ENCODE results near the gene CTXND2. TPM values are rescaled to one million over a fixed set of nuclear protein-coding genes. Genes with fewer than 3 reads are reported as not detected.

The CTXND2 gene
- total and polyA plus RNA-seq, 2 of the 13 experiments (the other 11 are each of a cell fraction or from before 2014, with no cell fraction given), result not detected

GRCh38 chr1:150869683-150870082, 17.3 kb upstream of the CTXND2 start:
- no peak overlapping the region for H3K4me3 ChIP-seq (replicated peaks in 1 of 3; ENCODE audit: insufficient read depth in 1 of 3, low read depth in 2 of 3, low read length in 3 of 3)
- H3K4me2 ChIP-seq (ENCODE audit: low read depth, low read length), result no peak overlapping the region
- H3K9me3 ChIP-seq (ENCODE audit: low read length), result no peaks in the 10 kb centered on the region
- H3K27me3 ChIP-seq (ENCODE audit: control insufficient read depth in 1 of 2, insufficient read depth in 2 of 2, low read length in 2 of 2), result no peaks in the 10 kb centered on the region
- H3K36me3 ChIP-seq (replicated peaks in 1 of 2; ENCODE audit: control insufficient read depth in 1 of 2, insufficient read depth in 2 of 2, low read length in 2 of 2), result peaks cover 2 to 8% of the 10 kb centered on the region in 2 experiments; a peak in 3 of 5 replicates
- ATAC-seq, result no peak
- ChIA-PET CTCF (ENCODE audit: low intra/inter-chr PET ratio, low total read pairs) (no interaction called here), POLR2A (no interaction called here)
- no peak overlapping the region for H3K27ac ChIP-seq (ENCODE audit: extremely low read length, insufficient read depth, low read length)
- H4K20me1 ChIP-seq (ENCODE audit: insufficient read depth, low read length), result no peaks in the 10 kb centered on the region
- in situ Hi-C loops (cut with HindIII; ENCODE audit: extremely low pct_ligation_motif_present, low pct_unique_long_range_greater_than_20kb) (no loop called here), intact Hi-C loops (cut with micrococcal nuclease; ENCODE audit: unreplicated experiment) (no loop called here)
- no TSS peak for BruUV-seq (replicated peaks)
- no peak overlapping the region for H2AFZ ChIP-seq (ENCODE audit: low read length)
- no peak overlapping the region for H3K9ac ChIP-seq (ENCODE audit: insufficient read depth, low read depth, low read length)
- FAIRE-seq, result no peak
- H3K4me1 ChIP-seq (ENCODE audit: insufficient read depth, low read length), result peaks cover 18% of the 10 kb centered on the region
- peaks cover 59% of the 10 kb centered on the region for H3K79me2 ChIP-seq (ENCODE audit: insufficient read depth, low read length)
- DNase-seq (ENCODE audit: low spot score), result no peak
- TF ChIP-seq AKAP8 (CRISPR knock-in tag; IDR thresholded peaks at IDR 0.05) (no peak), ZNF326 (CRISPR knock-in tag; IDR thresholded peaks at IDR 0.05; ENCODE audit: borderline replicate concordance) (no peak), AGO2 (optimal IDR thresholded peaks at IDR 0.05; ENCODE audit: low read depth, low read length) (no peak), TARDBP (CRISPR knock-in tag; IDR thresholded peaks at IDR 0.05) (no peak), ZFY (CRISPR knock-in tag; IDR thresholded peaks at IDR 0.05) (no peak), ZFP82 (CRISPR knock-in tag; IDR thresholded peaks at IDR 0.05; ENCODE audit: borderline replicate concordance) (no peak), CBX5 (CRISPR knock-in tag; IDR thresholded peaks at IDR 0.05; ENCODE audit: borderline replicate concordance) (no peak), ZNF17 (CRISPR knock-in tag; IDR thresholded peaks at IDR 0.05) (no peak), TGIF2 (CRISPR knock-in tag; IDR thresholded peaks at IDR 0.05) (no peak), ZNF251 (CRISPR knock-in tag; IDR thresholded peaks at IDR 0.05) (no peak), MEF2D (CRISPR knock-in tag; IDR thresholded peaks at IDR 0.05) (no peak)
- TF ChIP-seq, protein P1, sequence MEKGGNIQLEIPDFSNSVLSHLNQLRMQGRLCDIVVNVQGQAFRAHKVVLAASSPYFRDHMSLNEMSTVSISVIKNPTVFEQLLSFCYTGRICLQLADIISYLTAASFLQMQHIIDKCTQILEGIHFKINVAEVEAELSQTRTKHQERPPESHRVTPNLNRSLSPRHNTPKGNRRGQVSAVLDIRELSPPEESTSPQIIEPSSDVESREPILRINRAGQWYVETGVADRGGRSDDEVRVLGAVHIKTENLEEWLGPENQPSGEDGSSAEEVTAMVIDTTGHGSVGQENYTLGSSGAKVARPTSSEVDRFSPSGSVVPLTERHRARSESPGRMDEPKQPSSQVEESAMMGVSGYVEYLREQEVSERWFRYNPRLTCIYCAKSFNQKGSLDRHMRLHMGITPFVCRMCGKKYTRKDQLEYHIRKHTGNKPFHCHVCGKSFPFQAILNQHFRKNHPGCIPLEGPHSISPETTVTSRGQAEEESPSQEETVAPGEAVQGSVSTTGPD (CRISPR knock-in tag; IDR thresholded peaks at IDR 0.05), result no peak
- TF ChIP-seq, protein P2, sequence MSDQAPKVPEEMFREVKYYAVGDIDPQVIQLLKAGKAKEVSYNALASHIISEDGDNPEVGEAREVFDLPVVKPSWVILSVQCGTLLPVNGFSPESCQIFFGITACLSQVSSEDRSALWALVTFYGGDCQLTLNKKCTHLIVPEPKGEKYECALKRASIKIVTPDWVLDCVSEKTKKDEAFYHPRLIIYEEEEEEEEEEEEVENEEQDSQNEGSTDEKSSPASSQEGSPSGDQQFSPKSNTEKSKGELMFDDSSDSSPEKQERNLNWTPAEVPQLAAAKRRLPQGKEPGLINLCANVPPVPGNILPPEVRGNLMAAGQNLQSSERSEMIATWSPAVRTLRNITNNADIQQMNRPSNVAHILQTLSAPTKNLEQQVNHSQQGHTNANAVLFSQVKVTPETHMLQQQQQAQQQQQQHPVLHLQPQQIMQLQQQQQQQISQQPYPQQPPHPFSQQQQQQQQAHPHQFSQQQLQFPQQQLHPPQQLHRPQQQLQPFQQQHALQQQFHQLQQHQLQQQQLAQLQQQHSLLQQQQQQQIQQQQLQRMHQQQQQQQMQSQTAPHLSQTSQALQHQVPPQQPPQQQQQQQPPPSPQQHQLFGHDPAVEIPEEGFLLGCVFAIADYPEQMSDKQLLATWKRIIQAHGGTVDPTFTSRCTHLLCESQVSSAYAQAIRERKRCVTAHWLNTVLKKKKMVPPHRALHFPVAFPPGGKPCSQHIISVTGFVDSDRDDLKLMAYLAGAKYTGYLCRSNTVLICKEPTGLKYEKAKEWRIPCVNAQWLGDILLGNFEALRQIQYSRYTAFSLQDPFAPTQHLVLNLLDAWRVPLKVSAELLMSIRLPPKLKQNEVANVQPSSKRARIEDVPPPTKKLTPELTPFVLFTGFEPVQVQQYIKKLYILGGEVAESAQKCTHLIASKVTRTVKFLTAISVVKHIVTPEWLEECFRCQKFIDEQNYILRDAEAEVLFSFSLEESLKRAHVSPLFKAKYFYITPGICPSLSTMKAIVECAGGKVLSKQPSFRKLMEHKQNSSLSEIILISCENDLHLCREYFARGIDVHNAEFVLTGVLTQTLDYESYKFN (CRISPR knock-in tag; conservative IDR thresholded peaks at IDR 0.05), result no peak
- TF ChIP-seq, protein P3, sequence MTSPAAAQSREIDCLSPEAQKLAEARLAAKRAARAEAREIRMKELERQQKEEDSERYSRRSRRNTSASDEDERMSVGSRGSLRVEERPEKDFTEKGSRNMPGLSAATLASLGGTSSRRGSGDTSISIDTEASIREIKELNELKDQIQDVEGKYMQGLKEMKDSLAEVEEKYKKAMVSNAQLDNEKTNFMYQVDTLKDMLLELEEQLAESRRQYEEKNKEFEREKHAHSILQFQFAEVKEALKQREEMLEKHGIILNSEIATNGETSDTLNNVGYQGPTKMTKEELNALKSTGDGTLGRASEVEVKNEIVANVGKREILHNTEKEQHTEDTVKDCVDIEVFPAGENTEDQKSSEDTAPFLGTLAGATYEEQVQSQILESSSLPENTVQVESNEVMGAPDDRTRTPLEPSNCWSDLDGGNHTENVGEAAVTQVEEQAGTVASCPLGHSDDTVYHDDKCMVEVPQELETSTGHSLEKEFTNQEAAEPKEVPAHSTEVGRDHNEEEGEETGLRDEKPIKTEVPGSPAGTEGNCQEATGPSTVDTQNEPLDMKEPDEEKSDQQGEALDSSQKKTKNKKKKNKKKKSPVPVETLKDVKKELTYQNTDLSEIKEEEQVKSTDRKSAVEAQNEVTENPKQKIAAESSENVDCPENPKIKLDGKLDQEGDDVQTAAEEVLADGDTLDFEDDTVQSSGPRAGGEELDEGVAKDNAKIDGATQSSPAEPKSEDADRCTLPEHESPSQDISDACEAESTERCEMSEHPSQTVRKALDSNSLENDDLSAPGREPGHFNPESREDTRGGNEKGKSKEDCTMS (CRISPR knock-in tag; conservative IDR thresholded peaks at IDR 0.05), result no peak
- TF ChIP-seq, protein P4, sequence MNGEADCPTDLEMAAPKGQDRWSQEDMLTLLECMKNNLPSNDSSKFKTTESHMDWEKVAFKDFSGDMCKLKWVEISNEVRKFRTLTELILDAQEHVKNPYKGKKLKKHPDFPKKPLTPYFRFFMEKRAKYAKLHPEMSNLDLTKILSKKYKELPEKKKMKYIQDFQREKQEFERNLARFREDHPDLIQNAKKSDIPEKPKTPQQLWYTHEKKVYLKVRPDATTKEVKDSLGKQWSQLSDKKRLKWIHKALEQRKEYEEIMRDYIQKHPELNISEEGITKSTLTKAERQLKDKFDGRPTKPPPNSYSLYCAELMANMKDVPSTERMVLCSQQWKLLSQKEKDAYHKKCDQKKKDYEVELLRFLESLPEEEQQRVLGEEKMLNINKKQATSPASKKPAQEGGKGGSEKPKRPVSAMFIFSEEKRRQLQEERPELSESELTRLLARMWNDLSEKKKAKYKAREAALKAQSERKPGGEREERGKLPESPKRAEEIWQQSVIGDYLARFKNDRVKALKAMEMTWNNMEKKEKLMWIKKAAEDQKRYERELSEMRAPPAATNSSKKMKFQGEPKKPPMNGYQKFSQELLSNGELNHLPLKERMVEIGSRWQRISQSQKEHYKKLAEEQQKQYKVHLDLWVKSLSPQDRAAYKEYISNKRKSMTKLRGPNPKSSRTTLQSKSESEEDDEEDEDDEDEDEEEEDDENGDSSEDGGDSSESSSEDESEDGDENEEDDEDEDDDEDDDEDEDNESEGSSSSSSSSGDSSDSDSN (CRISPR knock-in tag; IDR thresholded peaks at IDR 0.05), result no peak
